ENCODE results near the gene DPH5.

DNA sequence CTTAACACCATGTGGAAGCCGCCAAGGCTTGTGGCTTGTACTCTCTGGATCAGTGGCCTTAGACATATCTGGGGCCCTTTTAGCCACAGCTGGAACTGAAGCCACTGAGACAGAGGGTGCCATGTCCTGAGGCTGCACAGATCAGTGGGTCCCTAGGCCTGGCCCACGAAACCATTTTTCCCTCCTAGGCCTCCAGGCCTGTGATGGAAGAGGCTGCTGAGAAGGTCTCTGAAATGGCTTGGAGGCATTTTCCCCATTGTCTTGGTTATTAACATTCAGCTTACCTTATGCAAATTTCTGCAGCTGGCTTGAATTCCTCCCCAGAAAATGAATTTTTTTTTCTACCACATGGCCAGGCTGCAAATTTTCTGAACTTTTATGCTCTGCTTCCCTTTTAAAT lies 15.1 kb upstream of the DPH5 start:
- TF ChIP-seq TAF1 (IDR thresholded peaks at IDR 0.05; ENCODE audit: borderline replicate concordance, insufficient read depth, low read length) (no peak), POLR2AphosphoS5 (IDR thresholded peaks at IDR 0.05; ENCODE audit: low read depth, low read length) (no peak)

Measured in PFSK-1 (cell line).